ENCODE results near the gene PIN4.
A peak's percentile ranks its signal among the peaks of the same experiment; 100 is the strongest.
"Not testable (repeated sequence)": the region's sequence is repeated elsewhere in the genome, so short reads cannot be mapped to it uniquely, and the experiment has no call there.

The PIN4 gene

DNA sequence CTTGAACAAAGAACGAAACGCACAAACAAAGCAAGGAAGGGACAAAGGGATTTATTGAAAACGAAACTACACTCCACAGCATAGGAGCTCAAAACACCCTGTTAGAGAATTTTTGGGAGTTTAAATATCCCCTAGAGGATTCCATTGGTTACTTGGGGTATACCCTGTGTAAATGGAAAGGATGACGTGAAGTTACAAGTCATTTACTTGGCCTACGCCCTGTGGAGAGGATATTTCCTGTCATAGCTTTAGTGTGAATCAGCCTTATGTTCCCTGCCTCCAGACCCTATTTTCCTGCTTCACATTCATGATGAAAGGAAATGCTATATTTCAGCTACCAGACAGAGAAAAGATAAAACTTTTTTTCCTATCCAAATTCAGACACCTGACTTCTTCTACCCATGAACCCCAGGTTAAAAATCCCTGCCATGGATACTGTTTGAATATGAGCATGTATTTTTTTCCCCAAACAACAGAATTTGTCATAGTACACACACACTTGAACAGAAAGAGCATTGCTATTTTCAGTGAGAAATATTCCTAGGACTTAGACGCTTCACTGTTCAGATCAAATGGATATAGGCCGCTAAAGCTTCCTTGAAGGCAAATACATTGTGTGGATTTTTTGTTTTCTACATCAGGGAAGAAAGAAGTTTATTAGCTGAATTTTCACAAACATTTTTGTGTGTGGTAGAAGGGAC, 20.4 kb downstream of the PIN4 start:
- no peak for DNase-seq (ENCODE audit: low read depth, low spot score)

DNA sequence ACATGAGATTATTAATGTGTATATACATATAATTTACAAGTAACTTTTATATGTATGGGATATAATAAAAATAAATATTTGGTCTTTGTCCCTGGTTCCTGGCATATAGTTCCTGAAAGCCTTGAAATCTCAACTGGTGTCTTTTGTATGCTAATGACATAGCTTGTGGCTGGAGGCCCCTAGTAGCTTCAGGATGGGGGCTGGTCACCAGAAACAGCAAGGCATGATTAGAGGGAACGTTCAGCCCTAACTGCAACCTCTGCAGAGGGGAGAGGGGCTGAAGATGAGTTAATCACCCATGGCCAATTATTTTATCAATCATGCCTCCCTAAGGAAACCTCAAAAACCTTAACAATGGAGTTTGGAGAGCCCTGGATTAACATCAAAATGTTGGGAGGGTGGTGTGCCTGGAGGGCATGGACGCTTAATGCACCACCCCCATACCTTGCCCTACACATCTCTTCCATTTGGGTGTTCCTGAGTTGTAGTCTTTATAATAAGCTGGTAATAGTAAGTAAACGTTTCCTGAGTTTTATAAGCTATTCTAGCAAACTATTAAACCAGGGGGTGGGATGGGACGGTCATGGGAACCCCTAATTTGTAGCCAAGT, 21.3 kb downstream of the PIN4 start:
- DNase-seq (ENCODE audit: low read depth, low spot score), result no peak

DNA sequence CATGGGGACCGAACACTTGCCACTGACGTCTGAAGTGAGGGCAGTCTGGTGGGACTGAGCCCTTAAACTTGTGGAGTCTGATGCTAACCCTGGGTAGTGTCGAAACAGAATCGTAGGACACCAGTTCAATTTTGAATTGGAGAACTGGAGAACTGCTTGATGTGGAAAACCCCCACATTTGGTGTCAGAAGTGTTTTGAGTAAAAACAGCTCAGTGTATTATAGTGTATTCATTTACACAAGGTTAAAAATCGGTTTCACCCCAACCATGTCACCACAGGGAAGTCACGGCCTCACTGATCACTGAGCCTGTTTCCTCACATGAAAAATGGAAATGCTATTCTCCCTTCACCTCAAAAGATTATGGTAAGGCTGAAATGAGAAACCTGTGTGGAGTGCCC, 21.9 kb downstream of the PIN4 start:
- no peak for DNase-seq (ENCODE audit: low read depth, low spot score)

DNA sequence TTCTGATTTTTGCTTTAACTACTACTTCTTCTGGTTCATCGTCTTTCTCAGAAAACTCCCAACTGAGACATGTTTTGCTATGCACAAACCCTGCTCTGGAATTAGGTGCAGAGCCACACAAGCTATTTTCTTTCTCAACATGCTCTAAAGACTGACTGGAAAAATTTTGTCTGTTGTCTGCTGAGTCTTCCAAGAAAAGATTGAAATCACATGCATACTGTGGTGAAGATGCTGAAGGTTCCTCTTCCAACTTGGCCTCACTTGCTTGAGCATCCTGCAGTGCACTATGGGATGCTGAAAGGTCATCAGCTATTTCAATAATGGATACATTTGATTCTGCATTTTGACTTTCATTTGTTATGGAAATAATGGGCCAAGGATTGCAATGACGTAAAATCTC, 24.1 kb downstream of the PIN4 start:
- no peak for DNase-seq (ENCODE audit: low read depth, low spot score)

DNA sequence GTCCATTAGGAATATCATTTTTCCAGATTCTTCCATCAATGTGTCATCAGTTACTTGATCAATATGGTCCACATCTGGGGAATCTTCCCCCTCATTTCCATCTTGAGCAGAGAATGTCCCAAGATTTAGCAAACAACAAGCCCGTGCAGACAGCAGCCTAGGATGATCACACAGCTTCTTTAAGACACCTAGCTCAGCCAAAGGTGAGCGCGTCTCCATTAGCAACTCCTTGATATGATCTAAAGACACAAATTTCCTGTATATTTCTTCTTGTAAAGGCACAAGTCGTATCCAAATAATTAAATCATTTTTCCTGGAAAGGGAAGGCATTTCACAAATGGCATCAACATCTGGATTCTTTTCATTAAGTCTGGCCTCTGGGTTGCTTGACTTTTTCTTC, 25.8 kb downstream of the PIN4 start:
- DNase-seq (ENCODE audit: low read depth, low spot score), result no peak

DNA sequence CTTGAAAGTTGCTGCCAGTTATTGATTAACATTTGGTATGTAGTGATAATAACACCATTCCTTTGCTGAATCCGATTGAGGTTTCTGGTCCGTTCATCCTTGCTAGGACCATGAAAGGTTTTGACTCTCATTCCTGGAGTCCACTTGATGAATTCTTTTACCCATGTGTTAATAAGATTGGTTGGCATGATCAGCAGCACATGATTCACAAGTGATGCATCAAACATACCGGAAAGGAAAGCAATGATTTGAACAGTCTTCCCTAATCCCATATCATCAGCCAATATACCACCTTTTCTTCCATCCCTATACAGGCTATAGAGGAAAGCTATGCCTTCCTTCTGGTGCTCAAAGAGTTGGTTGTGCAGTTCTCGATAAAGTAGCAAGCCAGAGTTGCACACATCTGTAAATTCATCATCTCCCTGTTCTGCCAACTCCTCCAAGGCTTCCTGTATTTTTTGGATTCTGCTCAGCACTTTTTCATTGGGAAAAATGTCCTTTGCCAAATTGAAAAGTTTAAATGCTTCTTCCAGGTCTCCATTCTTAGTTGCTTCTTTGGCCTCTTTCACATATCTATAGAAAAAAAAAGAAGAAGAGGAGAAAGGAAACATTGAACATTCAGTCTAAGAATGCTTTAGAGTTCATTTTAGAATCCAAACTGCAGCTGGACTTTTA, 26.7 kb downstream of the PIN4 start:
- no peak for DNase-seq (ENCODE audit: low read depth, low spot score)

DNA sequence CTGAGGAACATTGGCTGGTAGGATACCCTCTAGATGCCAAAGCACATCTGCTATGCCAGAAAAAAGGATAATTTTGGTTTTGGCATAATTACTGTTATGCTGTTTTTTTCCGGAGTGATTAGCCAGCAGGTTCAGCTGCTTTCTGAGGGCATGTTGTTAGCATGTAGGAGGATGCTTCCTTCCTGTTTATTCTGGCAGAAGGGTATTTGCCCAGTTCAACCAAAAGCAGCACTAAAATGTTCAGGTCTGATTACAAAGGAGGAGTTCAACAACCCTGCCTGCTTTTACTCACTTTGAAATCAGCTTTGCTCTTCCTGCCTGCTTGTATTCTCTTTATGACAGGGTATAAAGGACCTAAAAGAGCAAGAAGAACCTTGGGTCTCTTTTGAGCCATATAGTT, 35.4 kb downstream of the PIN4 start:
- DNase-seq (ENCODE audit: low read depth, low spot score), result no peak

DNA sequence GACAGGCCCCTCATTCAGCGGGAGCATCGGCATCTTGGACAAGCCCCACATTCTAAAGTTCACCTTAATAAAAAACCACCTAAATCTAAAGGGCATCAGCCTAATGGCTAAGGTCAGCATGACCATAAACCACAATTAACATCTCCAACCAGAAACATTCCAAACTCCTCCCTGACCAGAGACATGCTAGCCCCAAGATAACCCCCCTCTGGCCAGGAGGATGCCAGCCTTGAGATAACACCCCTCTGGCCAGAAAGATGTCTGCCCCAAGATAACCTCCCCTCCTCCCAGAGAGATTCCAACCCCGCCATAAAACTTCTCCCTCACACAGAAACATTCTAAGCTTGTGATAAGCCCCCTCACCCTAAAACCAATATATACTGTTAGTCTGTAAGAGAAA, 38.8 kb downstream of the PIN4 start:
- not testable (repeated sequence) for DNase-seq (ENCODE audit: low read depth, low spot score)

DNA sequence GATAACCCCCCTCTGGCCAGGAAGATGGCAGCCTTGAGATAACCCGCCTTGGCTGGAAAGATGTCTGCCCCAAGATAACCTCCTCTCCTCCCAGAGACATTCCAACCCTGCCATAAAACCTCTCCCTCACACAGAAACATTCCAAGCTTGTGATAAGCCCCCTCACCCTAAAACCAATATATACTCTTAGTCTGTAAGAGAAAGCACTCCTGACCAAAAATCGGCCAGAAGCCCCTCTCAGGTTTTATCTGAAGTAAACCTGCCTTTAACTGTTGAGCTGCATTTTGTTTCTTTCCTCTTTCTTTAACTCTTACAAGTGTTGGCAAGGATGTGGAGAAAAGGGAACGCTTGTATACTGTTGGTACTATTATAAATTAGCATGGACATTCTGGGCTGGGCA, 48.7 kb downstream of the PIN4 start:
- no peak for DNase-seq (ENCODE audit: low read depth, low spot score)

DNA sequence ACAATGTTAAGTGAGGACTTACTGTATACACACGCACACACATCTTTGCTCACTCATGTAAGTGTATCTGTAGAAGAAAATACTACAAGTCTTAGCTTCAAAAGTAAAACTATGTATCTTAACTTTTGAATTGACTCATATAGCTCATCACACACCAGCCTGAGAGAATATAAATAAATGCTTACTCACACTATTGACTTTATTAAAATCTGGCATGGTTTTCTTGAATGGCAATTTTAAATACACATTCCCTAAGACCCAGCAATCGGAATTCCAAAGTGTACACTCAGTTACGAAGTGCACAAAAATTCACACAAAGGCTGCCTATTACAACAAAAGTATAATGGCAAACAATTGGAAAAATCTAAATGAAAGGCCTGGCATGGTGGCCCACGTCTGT, 55.3 kb downstream of the PIN4 start:
- DNase-seq (ENCODE audit: low read depth, low spot score), result no peak

DNA sequence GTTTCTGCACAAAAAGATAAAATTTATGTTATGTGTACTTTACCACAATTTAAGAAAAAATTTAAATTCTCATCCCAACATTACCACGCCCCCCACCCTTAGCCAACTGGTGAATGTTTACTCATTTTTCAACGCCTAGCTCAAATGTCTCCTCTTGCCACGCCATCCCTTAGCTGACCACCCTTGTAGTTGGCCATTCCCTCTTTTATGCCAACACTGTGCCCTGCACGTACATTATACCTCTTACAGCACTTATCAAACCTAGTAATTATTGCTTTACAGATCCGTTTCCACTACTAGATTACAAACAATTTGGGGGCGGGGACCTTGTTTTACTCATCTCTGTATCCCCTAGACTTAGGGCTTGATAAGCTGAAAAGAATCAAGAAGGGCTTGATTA, 56.6 kb downstream of the PIN4 start:
- no peak for DNase-seq (ENCODE audit: low read depth, low spot score)

DNA sequence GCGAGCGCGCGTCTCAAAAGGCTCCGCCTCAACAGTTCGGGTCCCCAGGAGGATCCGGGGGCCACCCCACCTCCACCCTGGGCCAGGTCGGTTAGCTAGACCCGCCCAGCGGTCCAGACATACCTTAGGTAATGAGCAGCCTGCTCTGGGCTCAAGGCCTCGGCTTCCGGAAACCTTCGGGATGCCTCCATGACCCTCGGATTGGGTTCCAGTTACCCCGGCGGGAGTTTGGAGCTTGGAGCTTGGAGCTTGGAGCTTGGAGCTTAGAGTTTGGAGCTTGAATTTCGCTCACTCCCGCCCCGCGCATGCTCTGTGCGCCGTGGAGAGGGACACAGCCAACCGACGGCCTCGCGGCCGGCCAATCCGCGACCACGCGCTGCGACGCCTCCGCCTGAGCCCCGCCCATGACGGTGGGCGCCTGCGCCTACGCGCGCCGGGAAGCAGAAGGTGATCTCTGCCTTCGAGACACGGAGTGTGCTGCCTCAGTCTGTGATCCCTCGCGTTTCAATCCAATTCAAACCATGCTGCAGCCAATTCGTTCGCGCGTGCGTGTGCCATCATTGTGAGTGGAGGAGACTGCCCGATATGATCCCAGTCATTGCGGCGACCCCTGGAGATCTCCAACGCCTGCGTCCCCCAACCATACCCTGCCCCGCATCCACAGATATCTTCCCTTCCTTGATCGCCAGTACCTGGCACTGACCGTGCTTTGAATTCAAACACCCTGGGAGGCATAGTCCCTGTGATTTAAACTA, 57.3 kb downstream of the PIN4 start, which contains the start of gene ERCC6L:
Gene ERCC6L (minus strand): TSS at position 307 of the 755 bp plus-strand sequence. CDS start 116 bp downstream, at position 191.
- DNase-seq (ENCODE audit: low read depth, low spot score), result peak; percentile 67

DNA sequence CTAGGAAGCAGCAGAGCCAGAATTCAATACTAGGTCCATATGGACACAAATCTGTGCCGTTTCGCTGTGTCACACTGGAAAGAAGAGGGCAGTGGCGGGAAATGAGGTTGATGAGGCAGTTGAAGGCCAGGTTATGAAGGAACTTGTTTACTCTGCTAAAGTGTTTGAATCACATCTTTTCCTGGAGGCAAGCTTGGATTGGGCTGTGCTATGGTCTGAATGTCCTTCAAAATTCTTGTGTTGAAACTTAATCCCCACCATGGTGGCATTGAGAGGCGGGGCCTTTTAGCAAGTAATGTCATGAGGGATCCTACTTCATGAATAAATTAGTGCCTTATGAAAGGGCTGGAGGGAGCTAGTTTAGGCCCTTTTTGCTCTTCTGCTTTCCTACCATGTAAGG, 59.4 kb downstream of the PIN4 start:
- DNase-seq (ENCODE audit: low read depth, low spot score), result no peak

DNA sequence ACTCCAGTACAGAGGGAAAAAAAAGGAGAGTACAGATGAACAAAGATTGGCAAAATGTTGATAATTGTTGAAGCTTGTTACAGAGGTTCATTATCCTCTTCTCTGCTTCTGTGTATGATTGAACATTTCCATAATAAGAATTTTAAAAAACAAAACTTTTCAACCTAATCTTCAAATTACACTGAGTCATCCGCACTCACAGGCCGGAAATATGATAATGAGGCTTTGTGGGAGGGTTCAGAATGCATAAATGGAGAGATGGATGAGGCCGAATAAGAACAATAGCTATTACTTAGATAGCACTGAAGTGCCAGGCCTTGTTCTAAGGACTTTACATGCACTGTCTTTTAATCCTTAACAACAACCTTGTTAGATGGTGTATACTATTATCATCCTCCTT, 61.9 kb downstream of the PIN4 start:
- DNase-seq (ENCODE audit: low read depth, low spot score), result no peak

DNA sequence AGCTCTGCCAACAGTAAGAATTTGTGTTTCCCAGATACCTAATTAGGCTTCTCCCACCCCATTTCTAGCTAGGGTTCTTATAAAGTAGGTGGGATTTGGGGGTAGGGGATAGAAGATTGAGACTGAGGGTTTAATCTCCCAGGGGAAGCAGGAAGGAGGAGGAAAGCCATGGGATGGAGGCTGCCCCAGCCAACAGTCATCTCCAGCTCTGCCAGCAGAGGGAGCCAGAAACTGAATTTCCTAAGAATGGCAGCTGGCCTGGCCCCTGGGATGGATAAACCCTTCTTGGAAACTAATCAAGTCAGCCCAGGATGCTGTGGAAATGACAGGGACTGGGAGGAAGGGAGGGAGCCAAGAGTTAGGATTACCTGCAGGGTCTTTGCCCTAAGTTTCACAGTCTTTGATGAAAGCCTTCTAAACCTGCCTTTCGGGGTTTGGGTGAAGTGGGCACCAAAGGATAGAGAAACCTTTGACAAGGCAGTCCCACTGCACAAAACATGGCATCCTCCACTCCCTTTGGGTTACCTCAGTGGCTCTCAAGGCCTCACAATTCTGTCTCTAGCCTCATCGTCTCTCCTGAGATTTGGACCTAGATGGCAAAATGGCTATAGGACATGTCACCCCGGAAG, 64.0 kb downstream of the PIN4 start:
- DNase-seq (ENCODE audit: low read depth, low spot score), result peak; percentile 10

DNA sequence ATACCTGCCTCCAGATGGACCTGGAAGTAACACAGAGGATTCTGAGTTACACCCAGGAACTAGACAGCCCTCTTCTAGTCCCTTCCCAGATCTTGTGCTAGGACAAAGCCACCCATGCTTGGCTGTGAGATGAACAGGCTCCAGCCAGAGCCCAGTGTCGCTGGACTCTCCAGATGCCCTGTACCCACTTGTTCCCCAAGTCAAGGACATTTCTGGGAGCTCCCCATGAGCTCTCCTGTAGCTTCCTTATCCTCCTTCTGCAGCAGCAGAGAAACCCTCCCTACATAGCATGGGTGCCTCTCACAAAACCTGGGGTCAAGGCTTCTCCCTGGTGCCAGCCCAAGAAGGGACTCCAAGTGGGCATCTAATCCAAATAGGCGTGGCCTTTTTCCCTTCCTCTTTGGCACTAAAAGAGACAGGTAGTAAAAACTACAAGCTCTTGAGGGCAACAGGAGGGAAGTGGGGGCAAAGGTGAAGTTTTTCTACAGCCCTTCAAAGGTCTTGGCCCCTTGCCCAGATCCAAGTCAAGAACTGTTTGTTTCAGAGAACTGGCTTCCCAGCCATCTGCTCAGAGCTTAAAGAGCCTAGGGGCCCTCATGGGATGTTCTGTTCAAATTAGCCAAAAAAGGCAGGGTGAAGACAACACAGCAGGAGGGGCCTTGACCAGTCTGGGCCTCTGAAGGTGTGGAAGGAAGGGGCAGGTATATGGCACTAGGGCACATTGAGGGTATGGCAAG, 65.8 kb downstream of the PIN4 start:
- DNase-seq (ENCODE audit: low read depth, low spot score), result no peak

Data from activated CD4-positive, CD25-positive, alpha-beta regulatory T cell treated with anti-CD3 and anti-CD28 coated beads, Interleukin-2, amount 50 U/mL, for 16 hours (primary cell).